ENCODE measurements around the gene OAT. TPM values are rescaled to one million over a fixed set of nuclear protein-coding genes. Genes with fewer than 3 reads are reported as not detected.
A peak's percentile ranks its signal among the peaks of the same experiment; 100 is the strongest.

OAT gene
- 106 TPM for total RNA-seq

DNA sequence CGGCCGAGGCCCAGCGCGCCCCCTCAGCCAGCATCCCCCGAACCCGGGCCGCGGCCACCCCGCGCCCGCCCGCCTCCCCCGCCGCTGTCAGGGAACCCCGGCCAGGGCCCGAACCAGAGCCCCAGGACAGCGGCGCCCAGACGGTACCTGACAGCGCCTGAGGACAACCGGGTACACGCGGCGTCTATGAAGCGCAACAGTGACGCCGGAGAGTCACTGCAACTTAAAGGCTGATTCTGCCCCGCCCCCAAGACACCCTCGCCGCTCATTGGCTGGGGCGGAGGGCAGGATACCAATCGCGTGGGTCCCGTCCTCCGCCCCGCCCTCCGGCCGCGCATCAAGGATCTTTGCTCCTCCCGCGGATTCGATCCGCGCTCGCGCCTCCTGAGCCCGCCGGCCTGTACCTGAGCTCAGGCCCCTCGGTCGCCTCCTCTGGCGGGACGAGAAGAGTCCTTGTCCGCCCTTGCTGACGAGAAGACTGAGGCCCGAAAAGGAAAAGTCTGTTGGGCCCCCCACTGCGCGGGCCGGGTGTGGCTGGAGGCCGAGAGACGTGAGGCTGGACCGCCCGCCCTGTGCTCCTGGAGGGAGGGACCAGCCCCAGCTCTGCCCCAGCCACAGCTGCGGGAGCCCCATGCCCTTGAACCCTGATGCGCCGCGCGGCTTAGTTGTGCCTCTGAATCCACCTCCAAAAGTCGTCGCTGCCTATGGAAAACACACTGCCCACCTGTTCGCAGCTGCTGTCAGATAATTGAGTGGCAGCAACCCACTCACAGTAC, at the start of gene OAT:
OAT (minus strand) TSS at position 198 of the 776 bp plus-strand sequence. CDS start 6,752 bp downstream, outside the sequence.
- Histone ChIP-seq H3K4me3 (ENCODE audit: low read length in 3 of 3) (peak within 1 kb of the TSS; percentile 76 to 79 (median 79)), H3K4me1 (ENCODE audit: control insufficient read depth in 3 of 3, insufficient read depth in 3 of 3, low read length in 3 of 3) (peaks cover 23 to 31% (median 29%) of the 10 kb centered on the region in 3 donors), H3K27me3 (ENCODE audit: control insufficient read depth in 3 of 3, insufficient read depth in 3 of 3, low read length in 3 of 3) (peaks cover 0 to 13% (median 4%) of the 10 kb centered on the region in 3 donors), H3K9me3 (ENCODE audit: control insufficient read depth in 3 of 3, low read length in 3 of 3) (no peaks in the 10 kb centered on the region), H3K27ac (ENCODE audit: low read depth, low read length) (peak within 1 kb of the TSS; percentile 87), H3K9ac (ENCODE audit: low read depth in 1 of 3, low read length in 3 of 3) (peak within 1 kb of the TSS; percentile 74 to 88 (median 83)), H3K36me3 (ENCODE audit: control insufficient read depth in 3 of 3, insufficient read depth in 3 of 3, low read length in 3 of 3) (no peaks in the 10 kb centered on the region)

DNA sequence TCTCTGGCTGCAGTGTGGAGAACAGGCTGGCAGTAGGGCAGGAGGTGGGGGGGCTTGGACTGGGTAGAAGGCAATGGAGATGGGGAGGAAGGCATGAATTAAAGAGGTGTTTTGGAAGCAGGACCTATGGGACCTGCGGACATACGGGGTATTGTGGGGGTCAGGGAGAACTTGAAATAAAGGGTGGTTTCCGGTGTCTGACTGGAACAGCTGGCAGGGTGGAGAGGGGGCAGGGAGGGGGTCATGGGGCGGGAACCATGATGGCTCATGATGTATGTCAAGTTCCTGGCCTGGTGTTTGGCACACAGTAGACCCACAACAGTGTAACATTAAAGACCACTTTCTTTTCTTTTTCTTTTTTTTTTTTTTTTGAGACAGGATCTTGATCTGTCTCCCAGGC, 48.4 kb upstream of the OAT start:
- no peaks in the 10 kb centered on the region for H3K27me3 ChIP-seq (ENCODE audit: control insufficient read depth in 3 of 3, insufficient read depth in 3 of 3, low read length in 3 of 3)
- H3K4me3 ChIP-seq (ENCODE audit: low read length in 3 of 3) = no peak overlapping the region
- H3K36me3 ChIP-seq (ENCODE audit: control insufficient read depth in 3 of 3, insufficient read depth in 3 of 3, low read length in 3 of 3) = no peaks in the 10 kb centered on the region
- no peaks in the 10 kb centered on the region for H3K9me3 ChIP-seq (ENCODE audit: control insufficient read depth in 3 of 3, low read length in 3 of 3)
- H3K4me1 ChIP-seq (ENCODE audit: control insufficient read depth in 3 of 3, insufficient read depth in 3 of 3, low read length in 3 of 3) = peaks cover 0 to 2% (median 0%) of the 10 kb centered on the region in 3 donors
- H3K9ac ChIP-seq (ENCODE audit: low read depth in 1 of 3, low read length in 3 of 3) = no peak overlapping the region
- H3K27ac ChIP-seq (ENCODE audit: low read depth, low read length) = no peak overlapping the region

DNA sequence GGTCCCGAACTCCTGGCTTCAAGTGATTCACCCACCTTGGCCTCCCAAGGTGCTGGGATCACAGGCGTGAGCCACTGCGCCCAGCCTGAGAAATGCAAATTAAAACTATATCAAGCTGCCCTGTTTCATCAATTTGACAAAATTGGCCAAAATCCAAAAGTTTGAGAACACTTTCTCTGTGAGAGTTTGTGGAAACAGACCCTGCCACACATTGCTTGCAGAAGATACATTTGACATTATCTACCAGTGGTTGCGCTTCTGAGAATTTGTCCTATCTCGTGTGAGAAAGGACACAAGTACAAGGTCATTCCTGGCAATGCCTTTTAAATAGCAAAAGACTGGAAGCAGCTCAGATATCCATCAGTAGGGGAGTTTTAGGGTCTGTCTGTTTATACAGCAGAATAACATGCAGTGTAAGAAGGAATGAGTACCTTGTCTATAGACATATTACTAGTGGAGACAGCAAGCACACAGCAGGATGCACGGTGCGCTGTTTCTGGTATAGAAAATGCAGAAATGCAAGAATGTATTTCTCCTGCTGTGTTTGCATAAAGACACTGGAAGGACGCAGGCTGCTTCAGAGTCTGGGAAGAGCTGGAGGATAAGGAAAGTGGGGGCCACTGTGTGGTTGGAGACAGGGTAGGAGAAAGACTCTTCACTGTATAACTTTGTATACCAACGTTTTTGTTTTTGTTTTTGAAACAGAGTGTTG, 47.2 kb upstream of the OAT start:
- Histone ChIP-seq H3K36me3 (ENCODE audit: control insufficient read depth in 3 of 3, insufficient read depth in 3 of 3, low read length in 3 of 3) (no peaks in the 10 kb centered on the region), H3K27me3 (ENCODE audit: control insufficient read depth in 3 of 3, insufficient read depth in 3 of 3, low read length in 3 of 3) (no peaks in the 10 kb centered on the region), H3K4me1 (ENCODE audit: control insufficient read depth in 3 of 3, insufficient read depth in 3 of 3, low read length in 3 of 3) (peaks cover 0 to 5% (median 0%) of the 10 kb centered on the region in 3 donors), H3K9me3 (ENCODE audit: control insufficient read depth in 3 of 3, low read length in 3 of 3) (no peaks in the 10 kb centered on the region), H3K27ac (ENCODE audit: low read depth, low read length) (no peak overlapping the region), H3K4me3 (ENCODE audit: low read length in 3 of 3) (no peak overlapping the region), H3K9ac (ENCODE audit: low read depth in 1 of 3, low read length in 3 of 3) (no peak overlapping the region)

DNA sequence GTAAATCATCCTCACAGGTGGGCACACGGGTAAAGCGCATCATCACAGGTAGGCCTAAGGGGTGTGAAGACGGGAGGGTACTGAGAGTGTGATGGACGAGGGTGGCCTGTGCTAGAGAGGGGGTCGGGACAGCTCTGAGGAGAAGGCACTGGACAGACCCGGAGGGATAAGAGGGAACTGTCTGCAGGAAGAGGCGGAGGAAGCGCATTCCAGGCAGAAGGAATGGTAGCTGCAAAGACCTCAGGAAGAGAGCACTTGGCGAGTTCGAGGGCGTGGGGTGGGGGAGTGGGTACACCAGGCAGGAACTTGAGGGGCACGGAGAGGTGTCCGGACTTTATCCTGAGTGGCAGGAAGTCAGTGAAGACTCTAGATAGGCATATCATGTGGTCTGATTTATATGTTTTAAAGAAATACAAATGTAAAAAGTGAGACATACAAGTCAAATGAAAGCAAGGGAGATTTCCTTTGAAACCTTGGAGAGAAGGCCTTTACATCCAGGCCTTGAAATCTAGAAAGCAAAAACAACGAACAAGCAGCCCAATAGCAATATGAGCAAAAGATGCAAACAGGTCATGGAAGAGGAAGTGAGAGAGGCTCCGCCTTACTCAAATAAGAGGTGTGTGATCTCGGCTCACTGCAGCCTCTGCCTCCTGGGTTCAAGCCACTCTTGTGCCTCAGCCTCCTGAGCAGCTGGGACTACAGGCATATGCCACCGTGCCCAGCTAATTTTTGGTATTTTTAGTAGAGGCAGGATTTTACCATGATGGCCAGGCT, 46.5 kb upstream of the OAT start:
- Histone ChIP-seq H3K27me3 (ENCODE audit: control insufficient read depth in 3 of 3, insufficient read depth in 3 of 3, low read length in 3 of 3) (no peaks in the 10 kb centered on the region), H3K4me3 (ENCODE audit: low read length in 3 of 3) (no peak overlapping the region), H3K27ac (ENCODE audit: low read depth, low read length) (no peak overlapping the region), H3K4me1 (ENCODE audit: control insufficient read depth in 3 of 3, insufficient read depth in 3 of 3, low read length in 3 of 3) (peaks cover 0 to 5% (median 0%) of the 10 kb centered on the region in 3 donors), H3K9me3 (ENCODE audit: control insufficient read depth in 3 of 3, low read length in 3 of 3) (no peaks in the 10 kb centered on the region), H3K36me3 (ENCODE audit: control insufficient read depth in 3 of 3, insufficient read depth in 3 of 3, low read length in 3 of 3) (no peaks in the 10 kb centered on the region), H3K9ac (ENCODE audit: low read depth in 1 of 3, low read length in 3 of 3) (no peak overlapping the region)

DNA sequence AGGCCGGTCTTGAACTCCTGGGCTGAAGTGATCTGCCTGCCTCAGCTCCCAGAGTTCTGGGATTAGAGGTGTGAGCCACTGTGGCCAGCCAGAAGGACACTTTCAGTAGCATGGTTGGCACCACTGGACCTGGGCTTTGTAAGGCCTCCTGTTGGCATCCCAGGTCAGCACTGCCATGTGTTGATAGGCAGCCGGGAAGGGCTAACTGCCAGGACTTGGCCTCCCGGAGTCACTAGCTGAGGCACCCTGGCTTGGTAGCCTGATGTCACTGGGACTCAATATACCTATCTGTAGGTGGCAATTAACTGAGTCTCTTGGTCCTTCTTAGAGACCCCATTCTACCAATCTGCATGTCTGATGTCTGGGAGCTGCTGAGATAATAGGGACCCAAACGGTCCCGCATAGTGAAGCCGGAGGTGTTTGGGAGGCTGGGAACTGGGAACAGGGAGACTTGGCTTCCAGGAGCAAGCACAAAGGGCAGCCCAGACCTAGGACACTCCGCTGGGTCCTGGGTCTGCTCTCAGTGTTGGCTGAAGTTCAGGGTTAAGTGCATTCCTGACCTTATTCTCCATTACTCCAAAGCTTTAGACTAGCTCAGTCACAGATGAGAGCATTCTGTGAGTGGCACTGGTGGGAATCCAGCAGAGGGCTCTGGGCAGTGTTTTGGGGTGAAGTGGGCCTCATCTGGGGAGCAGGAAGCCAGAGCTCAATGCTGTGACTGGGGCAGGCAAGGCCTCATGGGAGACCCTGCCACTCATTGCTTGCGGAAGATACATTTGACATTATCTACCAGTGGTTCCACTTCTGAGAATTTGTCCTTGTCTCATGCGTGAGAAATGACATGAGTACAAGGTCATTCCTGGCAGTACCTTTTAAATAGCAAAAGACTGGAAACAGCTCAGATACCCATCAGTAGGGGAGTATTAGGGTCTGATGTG, 45.6 kb upstream of the OAT start:
- no peak overlapping the region for H3K4me3 ChIP-seq (ENCODE audit: low read length in 3 of 3)
- H3K9ac ChIP-seq (ENCODE audit: low read depth in 1 of 3, low read length in 3 of 3) = no peak overlapping the region
- H3K4me1 ChIP-seq (ENCODE audit: control insufficient read depth in 3 of 3, insufficient read depth in 3 of 3, low read length in 3 of 3) = peaks cover 0 to 5% (median 0%) of the 10 kb centered on the region in 3 donors
- H3K36me3 ChIP-seq (ENCODE audit: control insufficient read depth in 3 of 3, insufficient read depth in 3 of 3, low read length in 3 of 3) = no peaks in the 10 kb centered on the region
- no peaks in the 10 kb centered on the region for H3K9me3 ChIP-seq (ENCODE audit: control insufficient read depth in 3 of 3, low read length in 3 of 3)
- H3K27me3 ChIP-seq (ENCODE audit: control insufficient read depth in 3 of 3, insufficient read depth in 3 of 3, low read length in 3 of 3) = no peaks in the 10 kb centered on the region
- H3K27ac ChIP-seq (ENCODE audit: low read depth, low read length) = no peak overlapping the region

DNA sequence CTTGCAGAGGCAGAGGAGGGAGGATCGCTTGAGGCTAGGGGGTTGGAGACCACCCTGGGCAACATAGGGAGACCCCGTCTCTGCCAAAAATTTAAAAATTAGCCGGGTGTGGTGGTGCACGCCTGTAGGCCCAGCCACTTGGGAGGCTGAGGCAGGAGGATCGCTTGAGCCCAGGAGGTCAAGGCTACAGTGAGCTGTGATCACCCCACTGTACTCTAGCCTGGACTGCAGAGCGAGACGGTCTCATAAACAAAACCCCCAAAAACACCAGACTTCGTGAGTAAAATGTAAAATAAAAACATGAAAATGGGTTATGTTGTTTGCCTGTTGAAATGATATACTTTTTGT, 43.6 kb upstream of the OAT start:
- Histone ChIP-seq H3K36me3 (ENCODE audit: control insufficient read depth in 3 of 3, insufficient read depth in 3 of 3, low read length in 3 of 3) (no peaks in the 10 kb centered on the region), H3K4me3 (ENCODE audit: low read length in 3 of 3) (peak overlapping the region; percentile 79 to 92 (median 89)), H3K27ac (ENCODE audit: low read depth, low read length) (no peak overlapping the region), H3K4me1 (ENCODE audit: control insufficient read depth in 3 of 3, insufficient read depth in 3 of 3, low read length in 3 of 3) (peaks cover 0 to 5% (median 0%) of the 10 kb centered on the region in 3 donors), H3K9me3 (ENCODE audit: control insufficient read depth in 3 of 3, low read length in 3 of 3) (no peaks in the 10 kb centered on the region), H3K9ac (ENCODE audit: low read depth in 1 of 3, low read length in 3 of 3) (peak overlapping the region in 2 of 3 donors; percentile 68 to 81), H3K27me3 (ENCODE audit: control insufficient read depth in 3 of 3, insufficient read depth in 3 of 3, low read length in 3 of 3) (peaks cover 0 to 3% (median 0%) of the 10 kb centered on the region in 3 donors)

DNA sequence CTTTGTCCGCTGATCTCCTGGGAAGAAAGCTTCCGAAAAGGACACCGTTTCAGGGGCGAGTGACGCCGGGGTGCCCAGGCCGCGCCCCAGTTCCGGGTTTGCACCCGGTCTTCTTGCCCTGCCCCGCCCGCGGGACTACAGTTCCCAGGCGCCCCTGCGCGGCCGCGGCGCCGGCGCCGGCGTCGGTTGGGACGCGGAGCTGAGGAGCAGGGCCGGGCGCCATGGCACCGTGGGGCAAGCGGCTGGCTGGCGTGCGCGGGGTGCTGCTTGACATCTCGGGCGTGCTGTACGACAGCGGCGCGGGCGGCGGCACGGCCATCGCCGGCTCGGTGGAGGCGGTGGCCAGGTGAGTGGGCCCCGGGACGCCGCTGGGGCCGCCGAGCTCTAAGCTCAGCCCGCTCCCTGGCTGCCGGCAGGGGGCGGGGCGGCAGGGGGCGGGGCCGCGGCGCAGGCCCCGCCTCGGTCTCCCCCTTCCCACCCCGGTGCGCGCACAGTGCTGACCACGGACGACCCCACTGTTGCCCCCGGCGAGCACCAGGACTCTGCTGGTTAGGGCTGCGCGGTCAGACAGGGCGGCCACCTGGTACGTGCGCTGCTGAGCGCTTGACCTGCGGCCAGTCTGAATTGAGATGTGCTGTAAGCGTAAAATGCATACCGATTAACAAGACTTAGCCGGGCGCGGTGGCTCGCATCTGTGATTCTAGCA, 43.1 kb upstream of the OAT start, which contains the start of gene LHPP:
LHPP (plus strand) TSS at position 182 of the 706 bp plus-strand sequence; CDS start at position 222, 40 bp downstream.
- Histone ChIP-seq H3K9ac (ENCODE audit: low read depth in 1 of 3, low read length in 3 of 3) (peak within 1 kb of the TSS; percentile 57 to 81 (median 68)), H3K36me3 (ENCODE audit: control insufficient read depth in 3 of 3, insufficient read depth in 3 of 3, low read length in 3 of 3) (no peaks in the 10 kb centered on the region), H3K27ac (ENCODE audit: low read depth, low read length) (peak within 1 kb of the TSS; percentile 54), H3K4me1 (ENCODE audit: control insufficient read depth in 3 of 3, insufficient read depth in 3 of 3, low read length in 3 of 3) (peaks cover 0 to 5% (median 0%) of the 10 kb centered on the region in 3 donors), H3K4me3 (ENCODE audit: low read length in 3 of 3) (peak within 1 kb of the TSS; percentile 79 to 92 (median 89)), H3K9me3 (ENCODE audit: control insufficient read depth in 3 of 3, low read length in 3 of 3) (no peaks in the 10 kb centered on the region), H3K27me3 (ENCODE audit: control insufficient read depth in 3 of 3, insufficient read depth in 3 of 3, low read length in 3 of 3) (peaks cover 0 to 4% (median 0%) of the 10 kb centered on the region in 3 donors)

DNA sequence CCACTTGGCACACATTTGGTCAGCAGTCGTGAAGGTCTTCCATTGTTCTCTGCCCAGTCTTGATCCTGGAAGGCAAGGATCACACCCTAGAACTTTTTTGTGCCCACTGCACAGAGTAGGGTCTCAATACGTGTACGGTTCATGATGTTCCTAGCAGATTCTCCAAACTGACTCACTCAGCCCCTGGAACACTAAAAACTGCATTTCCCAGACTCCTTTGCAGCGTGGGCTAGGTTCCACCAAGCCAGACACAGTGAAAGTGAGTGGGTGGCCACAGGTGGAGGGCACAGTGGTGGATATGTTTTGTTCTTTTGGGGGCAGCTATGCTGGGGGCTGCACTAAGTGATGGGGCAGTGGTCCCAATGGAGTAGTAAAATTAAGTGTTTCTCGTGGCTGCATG, 41.4 kb upstream of the OAT start:
- Histone ChIP-seq H3K4me3 (ENCODE audit: low read length in 3 of 3) (no peak overlapping the region), H3K27me3 (ENCODE audit: control insufficient read depth in 3 of 3, insufficient read depth in 3 of 3, low read length in 3 of 3) (peaks cover 7 to 19% (median 13%) of the 10 kb centered on the region in 3 donors), H3K27ac (ENCODE audit: low read depth, low read length) (no peak overlapping the region), H3K4me1 (ENCODE audit: control insufficient read depth in 3 of 3, insufficient read depth in 3 of 3, low read length in 3 of 3) (peaks cover 0 to 5% (median 0%) of the 10 kb centered on the region in 3 donors), H3K9me3 (ENCODE audit: control insufficient read depth in 3 of 3, low read length in 3 of 3) (no peaks in the 10 kb centered on the region), H3K9ac (ENCODE audit: low read depth in 1 of 3, low read length in 3 of 3) (no peak overlapping the region), H3K36me3 (ENCODE audit: control insufficient read depth in 3 of 3, insufficient read depth in 3 of 3, low read length in 3 of 3) (no peaks in the 10 kb centered on the region)

Data from skeletal muscle tissue (tissue), 4 donors.